Inferior parietal cortex (tissue), 1 donor: ENCODE results near the gene LIN7B.
"Not testable (repeated sequence)": the region's sequence is repeated elsewhere in the genome, so short reads cannot be mapped to it uniquely, and the experiment has no call there.

Source experiments
- DNase-seq: peaks from one replicate; pipeline ENCODE4 v3.0.0-alpha.2; 2016; ENCODE audit errors: extremely low spot score

The LIN7B gene

DNA sequence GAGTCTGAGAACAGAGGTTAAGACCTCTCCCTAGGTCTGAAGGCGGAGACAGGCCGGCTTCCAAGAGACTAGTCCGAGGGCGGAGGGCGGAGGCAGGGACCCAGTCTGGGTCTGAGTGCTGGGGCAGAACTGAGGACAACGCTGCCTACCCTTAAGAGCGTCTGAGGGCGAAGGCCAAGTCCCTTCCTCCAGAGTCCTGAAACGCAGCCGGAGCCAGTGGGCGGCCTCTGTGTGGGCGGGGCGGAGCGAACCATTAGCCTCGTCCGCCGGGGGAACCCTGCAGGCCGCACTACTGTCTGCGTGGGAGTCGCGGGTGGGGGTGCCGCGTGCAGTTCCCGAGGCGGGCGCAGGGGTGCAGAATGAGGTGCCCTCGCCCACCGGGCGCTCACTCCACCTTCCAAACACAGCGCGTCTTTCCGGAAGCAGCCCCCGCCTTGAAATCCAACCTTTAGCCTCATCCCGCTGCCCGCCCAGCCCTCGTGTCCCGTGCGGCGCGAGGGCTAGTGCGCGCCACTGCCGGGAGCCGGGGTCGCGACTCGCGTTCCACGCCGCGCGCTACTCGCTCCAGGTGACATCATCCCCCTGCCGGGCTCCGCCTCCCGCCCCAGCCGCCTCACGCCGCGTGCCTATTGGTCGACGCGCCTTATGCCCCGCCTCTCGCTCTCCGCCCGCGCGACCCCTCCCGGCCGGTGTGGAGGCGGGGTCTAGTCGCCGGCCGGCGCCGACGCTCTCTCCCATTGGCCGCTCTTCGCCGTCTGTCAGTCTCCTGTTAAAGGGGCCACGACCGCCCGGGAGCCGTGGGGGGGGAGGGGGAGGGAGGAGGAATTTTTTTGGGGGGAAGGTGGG lies 4.6 kb downstream of the LIN7B start, which contains the start of gene C19orf73:
Gene C19orf73 (minus strand): TSS at position 579 of the 846 bp plus-strand sequence. CDS start 121 bp downstream, at position 458.
- peak; percentile 93 for DNase-seq

DNA sequence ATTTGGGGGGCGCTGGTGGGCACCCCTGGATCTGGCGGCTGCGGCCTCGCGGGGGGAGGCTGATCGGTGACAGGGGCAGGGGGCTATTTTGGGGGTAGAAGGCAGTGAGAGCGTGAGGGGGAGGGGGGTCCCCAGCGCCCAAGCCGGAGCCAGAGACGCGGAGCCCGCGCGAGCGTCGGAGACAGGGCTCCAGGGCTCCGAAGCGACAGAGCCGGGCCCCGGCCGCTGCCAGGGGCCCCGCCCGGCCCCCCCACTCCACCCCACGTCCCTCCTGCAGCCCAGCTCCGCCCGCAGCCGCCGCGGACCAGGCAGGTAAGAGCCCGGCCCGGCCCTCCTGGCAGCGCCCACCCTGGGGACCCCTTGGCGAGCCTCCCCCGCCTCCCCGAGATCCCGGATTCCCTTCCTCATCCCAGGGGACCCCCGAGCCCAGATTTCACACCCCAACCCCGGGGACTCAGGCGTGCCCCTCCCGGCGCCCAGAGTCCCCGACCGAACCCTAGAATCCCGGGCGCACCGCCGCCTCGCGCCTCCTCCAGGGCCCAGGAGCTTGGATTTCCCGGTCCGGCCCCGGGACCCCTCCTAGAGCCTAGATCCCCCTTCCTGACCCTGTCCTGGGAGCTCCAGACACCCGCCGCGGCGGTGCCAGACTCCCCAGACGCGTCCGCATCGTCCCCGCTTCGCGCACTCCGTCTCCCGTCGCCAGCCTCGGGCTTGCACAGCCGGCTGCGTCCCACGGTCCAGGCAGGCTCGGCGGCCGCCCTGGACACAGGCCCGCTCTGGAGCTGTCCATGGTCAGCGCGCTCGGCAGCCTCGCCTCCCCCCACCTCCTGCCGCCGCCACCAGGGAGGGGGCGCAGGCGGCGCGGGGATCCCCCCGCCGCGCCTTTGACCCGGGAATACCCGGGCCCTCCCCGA lies 5.5 kb downstream of the LIN7B start, which contains the start of gene PPFIA3:
Gene PPFIA3 (plus strand): TSS at position 134 of the 914 bp plus-strand sequence. CDS start 8,330 bp downstream, outside the sequence.
- no peak for DNase-seq

DNA sequence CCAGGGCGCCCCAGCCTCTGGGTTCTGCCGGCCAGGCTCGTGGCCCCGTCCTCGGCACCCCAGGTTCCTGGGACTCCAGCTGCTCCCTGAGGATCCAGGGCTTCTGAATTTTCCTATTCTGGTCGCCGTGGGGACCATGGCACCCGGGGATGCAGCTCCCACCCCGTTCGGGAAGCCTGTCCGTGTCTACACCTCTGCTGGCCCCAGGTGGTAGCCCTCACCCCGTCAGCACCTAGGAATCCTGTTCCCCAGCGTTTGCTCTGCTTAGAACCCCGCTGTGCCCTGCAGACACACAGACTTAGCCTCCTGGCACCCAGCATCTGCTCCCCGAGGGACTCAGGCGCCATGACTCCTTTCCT lies 6.1 kb downstream of the LIN7B start:
- no peak for DNase-seq

DNA sequence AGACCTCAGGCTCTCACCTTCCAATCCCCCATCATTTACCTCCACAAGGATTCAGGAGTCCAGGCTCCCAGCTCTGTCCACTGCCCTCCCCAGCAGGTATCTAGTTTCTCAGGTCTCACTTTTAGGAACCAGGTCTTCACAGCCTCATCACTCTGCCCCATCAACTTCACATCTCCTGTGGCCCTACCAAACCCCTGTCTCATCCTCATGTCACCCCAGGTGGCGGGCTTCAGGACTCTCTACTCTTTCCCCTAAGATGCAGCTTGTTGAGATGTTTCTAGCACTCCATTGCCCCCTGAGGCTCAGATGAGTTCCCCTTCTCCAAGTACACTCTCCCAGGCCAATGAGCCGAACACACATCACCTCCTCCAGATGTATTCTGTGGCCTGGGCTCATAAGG lies 6.7 kb downstream of the LIN7B start:
- DNase-seq: no peak

DNA sequence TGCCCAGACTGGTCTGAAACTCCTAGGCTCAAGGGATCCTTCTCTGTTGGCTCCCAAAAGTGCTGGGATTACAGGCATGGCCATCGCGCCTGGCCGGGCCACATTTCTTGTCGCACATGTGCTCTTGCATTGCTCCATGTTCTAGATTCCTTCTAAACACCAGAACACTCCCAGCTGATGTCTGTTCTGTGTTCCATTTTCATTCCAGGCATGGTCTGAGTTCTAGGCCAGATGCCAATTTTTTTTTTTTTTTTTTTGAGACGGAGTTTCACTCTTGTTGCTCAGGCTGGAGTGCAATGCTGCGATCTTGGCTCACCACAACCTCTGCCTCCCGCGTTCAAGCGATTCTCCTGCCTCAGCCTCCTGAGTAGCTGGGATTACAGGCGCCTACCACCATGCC lies 7.7 kb downstream of the LIN7B start:
- not testable (repeated sequence) for DNase-seq

DNA sequence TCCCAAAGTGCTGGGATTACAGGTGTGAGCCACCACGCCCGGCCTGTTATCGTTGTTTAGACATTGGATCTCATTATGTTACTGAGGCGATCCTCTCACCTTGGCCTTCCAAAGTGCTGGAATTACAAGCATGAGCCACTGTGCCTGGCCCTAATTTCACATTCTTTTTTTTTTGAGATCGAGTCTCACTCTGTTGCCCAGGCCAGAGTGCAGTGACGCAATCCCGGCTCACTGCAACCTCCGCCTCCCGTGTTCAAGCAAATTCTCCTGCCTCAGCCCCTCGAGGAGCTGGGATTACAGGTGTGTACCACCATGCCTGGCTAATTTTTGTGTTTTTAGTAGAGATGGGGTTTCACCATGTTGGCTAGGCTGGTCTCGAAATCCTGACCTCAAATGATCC lies 9.1 kb downstream of the LIN7B start:
- DNase-seq: not testable (repeated sequence)

DNA sequence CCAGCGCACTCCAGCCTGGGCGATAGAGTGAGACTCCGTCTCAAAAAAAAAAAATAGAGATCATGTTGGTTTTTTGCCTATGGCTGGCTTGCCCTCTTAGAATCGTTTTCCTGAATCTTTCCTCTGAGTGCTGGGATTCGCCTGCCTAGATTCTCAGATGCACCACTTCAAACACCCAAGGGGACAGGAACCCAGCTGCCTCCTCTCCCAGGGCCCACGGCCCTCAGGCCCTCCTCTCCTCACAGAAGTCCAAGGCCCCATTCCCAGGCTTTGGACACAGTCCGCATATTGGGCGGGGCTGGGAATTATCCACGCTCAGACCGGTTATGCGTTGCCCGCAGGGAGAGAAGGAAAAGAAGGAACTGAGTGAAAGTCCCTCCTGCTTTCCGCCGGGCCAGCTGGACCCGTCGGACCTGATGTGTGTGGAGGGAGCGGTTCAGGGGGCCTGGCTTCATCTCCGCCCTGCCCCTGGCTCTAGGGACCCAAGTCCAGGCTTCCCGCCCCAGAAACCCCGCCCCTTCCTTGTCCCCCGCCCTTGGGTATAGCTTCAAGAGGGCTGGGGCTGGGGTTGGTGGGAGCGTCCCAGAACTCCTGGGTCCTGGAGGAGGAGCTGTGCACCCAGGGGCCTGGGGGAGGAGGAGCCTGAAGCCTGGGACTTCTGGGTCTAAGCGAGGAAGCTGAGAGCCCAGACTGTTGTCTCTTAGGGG lies 11.0 kb downstream of the LIN7B start:
- no peak for DNase-seq

DNA sequence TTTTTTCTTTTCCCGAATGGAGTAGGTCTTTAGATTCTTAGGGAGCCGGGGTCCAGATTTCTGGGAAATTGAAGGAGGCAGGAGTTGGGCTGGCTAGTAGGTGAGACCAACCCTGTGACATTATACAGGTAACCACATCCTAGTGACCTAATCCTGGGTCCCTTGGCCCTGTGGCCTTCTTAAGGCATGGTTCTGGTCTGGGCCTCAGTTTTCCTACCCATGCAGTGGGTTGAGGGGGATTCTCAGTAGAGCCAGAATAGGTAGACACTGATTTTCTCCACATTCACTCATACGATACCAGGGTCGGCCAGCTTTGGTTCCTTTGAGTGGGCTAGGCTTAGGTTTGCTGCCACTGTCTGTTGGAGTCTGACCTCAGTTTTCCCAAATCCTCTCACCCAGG lies 12.4 kb downstream of the LIN7B start:
- DNase-seq: no peak

DNA sequence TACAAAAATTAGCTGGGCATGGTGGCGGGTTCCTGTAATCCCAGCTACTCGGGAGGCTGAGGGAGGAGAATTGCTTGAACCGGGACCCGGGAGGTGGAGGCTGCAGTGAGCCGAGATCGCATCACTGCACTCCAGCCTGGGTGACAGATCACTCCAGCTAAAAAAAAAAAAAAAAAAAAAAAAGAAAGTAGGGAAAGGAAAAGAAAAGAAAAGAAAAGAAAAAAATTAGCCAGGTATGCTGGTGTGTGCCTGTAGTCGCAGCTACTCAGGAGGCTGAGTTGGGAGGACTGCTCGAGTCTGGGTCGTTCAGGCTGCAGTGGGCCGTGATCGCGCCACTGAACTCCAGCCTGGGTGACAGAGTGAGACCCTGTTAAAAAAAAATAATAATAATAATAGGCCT lies 13.1 kb downstream of the LIN7B start:
- DNase-seq: not testable (repeated sequence)

DNA sequence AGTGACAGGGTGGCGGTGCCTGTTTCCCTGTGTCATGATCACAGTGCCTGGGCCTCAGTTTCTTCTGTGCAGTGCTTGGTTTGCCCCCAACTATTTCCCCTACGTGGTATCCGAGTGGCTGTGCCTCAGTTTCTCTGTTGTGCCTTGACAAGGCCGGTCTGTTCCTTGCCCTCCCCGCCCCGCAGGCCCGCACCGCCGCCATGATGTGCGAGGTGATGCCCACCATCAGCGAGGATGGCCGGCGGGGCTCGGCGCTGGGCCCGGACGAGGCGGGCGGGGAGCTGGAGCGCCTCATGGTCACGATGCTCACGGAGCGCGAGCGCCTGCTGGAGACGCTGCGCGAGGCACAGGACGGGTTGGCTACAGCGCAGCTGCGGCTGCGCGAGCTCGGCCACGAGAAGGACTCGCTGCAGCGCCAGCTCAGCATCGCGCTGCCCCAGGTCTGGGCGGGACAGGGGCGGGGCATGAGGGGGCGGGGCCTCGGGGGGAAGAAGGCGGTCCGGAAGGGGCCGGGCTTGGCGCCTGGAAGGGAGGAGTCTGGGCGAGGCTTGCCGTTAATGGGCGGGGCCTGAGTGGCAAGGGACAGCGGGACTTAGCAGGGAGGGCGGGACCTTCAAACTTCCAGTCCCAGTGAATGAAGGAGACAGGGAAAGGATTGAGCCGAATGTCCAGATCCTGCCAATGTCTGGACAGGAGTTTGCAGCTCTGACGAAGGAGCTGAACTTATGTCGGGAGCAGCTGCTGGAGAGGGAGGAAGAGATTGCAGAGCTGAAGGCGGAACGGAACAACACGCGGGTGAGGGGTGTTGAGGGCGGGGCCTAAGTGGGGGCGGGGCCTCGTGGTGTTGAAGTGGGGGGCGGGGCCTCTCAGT lies 13.7 kb downstream of the LIN7B start:
- peak; percentile 89 for DNase-seq

DNA sequence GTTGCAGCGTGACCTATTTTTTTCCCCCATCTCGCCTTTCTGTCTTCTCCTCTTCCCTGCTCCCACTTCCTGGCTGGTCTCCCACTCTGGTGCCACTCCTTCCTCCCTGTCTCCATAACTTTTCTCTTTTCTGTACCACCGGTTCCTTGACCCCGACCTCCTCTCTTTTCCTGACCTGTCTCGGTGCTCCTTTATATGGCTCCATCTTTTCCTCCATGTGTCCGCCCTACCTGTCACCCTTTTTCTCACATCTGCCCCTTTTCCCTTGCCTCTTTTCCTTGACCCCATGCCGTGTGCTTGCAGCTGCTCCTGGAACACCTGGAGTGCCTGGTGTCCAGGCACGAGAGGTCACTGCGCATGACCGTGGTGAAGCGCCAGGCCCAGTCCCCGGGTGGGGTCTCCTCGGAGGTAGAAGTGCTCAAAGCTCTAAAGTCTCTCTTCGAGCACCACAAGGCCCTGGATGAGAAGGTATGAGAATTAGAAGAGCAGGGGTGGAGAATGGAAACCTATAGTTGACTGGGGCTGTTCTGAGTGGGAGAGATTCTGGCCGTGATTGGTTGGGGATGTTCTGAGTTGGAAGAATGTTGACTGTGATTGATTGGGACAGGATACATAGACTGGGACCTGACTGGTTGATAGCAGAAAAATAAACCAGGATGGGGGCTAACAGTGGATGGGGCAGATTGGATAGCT lies 14.5 kb downstream of the LIN7B start:
- no peak for DNase-seq

DNA sequence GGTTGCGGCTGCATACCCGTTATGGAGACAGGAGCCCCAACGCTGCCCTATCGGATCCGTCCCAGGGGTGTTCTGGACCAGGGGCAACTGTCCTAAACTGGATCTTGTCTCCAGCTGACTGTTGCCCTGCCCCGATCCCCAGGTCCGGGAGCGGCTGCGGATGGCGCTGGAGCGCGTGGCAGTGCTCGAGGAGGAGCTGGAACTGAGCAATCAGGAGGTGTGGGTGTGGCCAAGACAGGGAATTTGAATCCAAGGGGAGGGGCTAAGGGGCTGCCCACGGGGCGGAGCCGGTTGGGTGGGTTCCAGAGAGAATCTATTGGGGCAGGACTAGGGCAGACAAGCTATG lies 15.0 kb downstream of the LIN7B start:
- DNase-seq: no peak

DNA sequence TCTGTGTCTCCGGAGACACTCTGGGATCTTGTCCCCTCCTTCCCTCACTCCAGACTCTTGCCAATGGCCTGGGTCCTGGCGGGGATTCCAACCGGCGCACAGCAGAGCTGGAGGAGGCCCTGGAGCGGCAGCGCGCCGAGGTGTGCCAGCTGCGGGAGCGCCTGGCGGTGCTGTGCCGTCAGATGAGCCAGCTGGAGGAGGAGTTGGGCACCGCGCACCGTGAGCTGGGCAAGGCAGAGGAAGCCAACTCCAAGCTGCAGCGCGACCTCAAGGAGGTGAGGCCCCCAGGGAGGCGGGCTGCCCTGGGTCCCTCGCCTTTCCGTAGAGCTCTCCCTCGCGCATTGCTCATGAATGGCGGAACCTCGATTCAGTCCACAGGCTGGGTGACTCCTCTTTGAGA lies 16.2 kb downstream of the LIN7B start:
- no peak for DNase-seq

DNA sequence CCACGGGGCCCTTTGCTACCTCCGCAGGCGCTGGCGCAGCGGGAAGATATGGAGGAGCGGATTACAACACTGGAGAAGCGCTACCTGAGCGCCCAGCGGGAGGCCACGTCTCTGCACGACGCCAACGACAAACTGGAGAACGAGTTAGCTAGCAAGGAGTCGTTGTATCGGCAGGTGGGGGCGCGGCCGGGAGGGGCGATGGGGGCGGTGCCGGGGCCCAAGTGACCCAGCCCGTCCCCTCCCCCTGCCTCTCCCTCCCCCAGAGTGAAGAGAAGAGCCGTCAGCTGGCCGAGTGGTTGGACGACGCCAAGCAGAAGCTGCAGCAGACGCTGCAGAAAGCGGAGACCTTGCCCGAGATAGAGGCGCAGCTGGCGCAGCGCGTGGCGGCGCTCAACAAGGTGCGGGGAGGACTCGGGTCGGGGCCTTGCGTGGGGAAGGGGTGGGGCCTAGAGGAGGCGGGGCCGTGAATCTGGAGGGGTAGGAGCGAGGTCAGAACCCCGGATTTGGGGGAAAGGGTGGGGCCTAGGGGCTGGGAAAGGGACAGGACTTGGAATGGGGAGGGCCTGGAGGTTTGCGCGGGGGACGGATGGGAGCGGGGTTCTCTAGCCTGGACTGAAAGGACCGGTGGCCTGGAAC lies 18.9 kb downstream of the LIN7B start:
- no peak for DNase-seq

DNA sequence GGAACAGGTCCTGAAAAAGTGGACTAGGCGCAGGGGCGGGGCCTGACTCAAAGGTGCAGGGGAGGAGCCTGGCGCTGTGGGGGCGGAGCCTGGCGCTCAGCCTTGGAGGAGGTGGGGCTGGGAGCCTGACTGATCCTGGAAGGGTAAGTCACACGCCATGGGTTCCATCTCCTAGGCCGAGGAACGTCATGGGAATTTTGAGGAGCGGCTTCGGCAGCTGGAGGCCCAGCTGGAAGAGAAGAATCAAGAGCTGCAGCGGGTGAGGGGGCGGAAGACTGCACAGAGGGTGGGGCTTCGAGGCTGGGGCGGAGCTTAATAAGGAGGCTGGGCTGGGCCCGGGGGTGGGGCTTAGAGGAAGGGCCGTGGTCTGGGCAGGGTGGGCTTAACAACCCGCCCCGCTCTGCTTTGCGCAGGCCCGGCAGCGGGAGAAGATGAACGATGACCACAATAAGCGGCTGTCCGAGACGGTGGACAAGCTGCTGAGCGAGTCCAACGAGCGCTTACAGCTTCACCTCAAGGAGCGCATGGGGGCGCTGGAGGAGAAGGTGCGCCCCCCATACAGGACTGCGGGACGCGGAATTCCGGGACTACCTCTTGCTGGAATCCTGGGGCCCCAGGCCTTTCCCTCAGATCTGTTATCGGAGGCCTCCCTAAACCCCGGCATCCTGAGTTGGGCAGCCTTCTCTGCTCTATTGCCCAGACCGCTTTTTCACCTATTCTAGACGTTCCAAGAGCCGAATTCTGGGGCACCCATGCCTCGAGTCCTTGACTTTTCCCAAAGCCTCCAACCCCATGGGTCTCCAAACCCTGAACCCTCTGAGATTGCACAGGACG lies 19.7 kb downstream of the LIN7B start:
- no peak for DNase-seq

DNA sequence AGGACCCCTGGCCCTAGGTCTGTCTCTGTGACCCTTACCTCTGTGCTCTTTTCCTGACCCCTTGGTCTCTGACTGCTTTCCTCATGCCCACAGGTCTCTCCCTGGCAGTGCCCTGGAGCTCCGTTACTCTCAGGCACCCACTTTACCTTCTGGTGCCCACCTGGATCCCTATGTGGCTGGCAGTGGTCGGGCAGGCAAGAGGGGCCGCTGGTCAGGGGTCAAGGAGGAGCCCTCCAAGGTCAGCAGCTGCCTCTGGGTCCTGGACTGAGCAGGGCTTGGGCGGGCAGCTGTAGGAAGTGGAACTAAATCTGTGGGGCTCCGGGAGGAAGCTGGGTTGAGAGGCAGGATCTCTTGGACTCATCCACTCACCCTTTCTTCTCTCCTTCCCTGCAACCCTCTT lies 21.5 kb downstream of the LIN7B start:
- DNase-seq: no peak

DNA sequence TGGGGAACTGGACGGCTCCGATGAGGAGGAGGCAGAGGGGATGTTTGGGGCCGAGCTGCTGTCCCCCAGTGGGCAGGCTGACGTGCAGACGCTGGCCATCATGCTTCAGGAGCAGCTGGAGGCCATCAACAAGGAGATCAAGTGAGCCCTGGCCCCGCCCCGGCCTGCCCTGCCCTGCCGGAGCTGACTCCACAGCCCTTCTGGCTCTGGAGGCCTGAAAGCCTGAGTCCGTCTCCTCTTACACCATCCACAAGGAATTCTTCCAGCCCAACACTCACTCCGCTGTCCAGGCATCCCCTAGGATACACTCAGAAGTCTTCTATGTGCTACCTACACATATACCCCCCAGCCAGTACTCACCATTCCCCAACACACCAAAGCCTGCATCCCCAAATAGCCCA lies 22.6 kb downstream of the LIN7B start:
- DNase-seq: no peak

DNA sequence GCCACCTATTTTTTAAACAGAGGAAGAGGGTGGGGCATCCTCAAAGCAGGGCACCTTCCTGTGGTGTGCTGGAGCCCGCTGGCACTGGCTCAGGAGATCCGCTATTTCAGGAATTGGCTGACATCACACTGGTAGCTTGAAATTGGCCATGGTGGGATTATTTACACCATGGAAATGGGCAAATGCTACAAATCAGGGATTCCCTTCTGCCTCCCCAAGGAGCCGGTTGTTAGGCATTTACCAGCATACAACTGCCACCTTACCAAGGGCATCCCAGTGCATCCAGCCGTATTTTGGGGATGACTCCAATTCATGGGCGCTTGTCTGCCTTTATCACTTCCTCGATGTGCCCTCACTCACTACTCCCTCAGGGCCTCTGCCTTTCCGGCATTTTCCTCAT lies 26.8 kb downstream of the LIN7B start:
- no peak for DNase-seq

DNA sequence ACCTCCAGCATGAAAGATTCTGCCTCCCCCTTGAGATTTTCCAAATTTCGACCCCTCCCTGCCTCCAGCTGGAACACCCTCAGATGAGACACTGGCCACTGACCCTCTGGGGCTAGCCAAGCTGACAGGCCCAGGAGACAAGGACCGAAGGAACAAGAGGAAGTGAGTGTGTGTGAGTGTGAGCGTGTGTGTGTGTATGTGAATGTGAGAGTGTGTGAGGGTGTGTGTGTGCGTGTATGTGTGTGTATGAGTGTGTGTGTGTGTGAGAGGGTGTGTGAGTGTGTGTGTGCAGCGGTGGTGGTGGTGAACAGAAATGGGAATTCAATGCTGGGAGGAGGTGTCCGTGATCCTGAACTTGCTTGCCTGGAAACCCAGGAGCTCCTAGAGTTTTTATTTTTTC lies 27.2 kb downstream of the LIN7B start:
- DNase-seq: no peak
